HEK293T (cell line): ENCODE data around the gene QKI.

ENCODE experiments used
- CTCF ChIA-PET: fragments of 350-600 bp; formaldehyde crosslinking; extraction: SDS; loops from one replicate; lab custom pipeline; 2021; ENCODE audit warnings: antibody characterized with exemption, inconsistent platforms; lab: Yijun Ruan, JAX
- POLR2A ChIA-PET: fragments of 350-600 bp; formaldehyde crosslinking; extraction: SDS; loops from one replicate; lab custom pipeline; 2020; ENCODE audit warnings: antibody characterized with exemption, inconsistent platforms; lab: Yijun Ruan, JAX
- DNase-seq: peaks from one replicate; pipeline ENCODE4 v3.0.0; 2012; ENCODE audit warnings: mixed read lengths; ENCODE audit errors: extremely low spot score
- ARNT ChIP-seq: fragments of 450-650 bp; IDR thresholded peaks from 2 replicates; pipeline ENCODE4 v1.6.1; 2017; ENCODE audit warnings: mild to moderate bottlenecking
- BHLHE40 ChIP-seq: fragments of 450-650 bp; IDR thresholded peaks from 2 replicates; pipeline ENCODE4 v1.6.1; 2016; ENCODE audit warnings: mild to moderate bottlenecking, moderate library complexity, borderline replicate concordance
- CTBP1 ChIP-seq: fragments of 450-650 bp; IDR thresholded peaks from 2 replicates; pipeline ENCODE4 v1.6.1; 2016; ENCODE audit warnings: borderline replicate concordance
- ELF4 ChIP-seq: fragments of 450-650 bp; IDR thresholded peaks from 2 replicates; pipeline ENCODE4 v1.6.1; 2017; ENCODE audit warnings: antibody characterized with exemption
- FOXA1 ChIP-seq: fragments of 450-650 bp; IDR thresholded peaks from 2 replicates; pipeline ENCODE4 v1.6.1; 2016; ENCODE audit warnings: mild to moderate bottlenecking
- FOXK2 ChIP-seq: fragments of 450-650 bp; IDR thresholded peaks from 2 replicates; pipeline ENCODE4 v1.6.1; 2016; ENCODE audit warnings: mild to moderate bottlenecking
- FOXM1 ChIP-seq: fragments of 450-650 bp; IDR thresholded peaks from 2 replicates; pipeline ENCODE4 v1.6.1; 2017; ENCODE audit warnings: mild to moderate bottlenecking, borderline replicate concordance
- HDGF ChIP-seq: fragments of 450-650 bp; IDR thresholded peaks from 2 replicates; pipeline ENCODE4 v1.6.1; 2017; ENCODE audit warnings: antibody characterized with exemption, borderline replicate concordance
- L3MBTL2 ChIP-seq: fragments of 450-650 bp; conservative IDR thresholded peaks from 2 replicates; pipeline ENCODE4 v1.6.1; 2016; ENCODE audit warnings: mild to moderate bottlenecking
- LEF1 ChIP-seq: fragments of 450-650 bp; IDR thresholded peaks from 2 replicates; pipeline ENCODE4 v1.6.1; 2017; ENCODE audit warnings: mild to moderate bottlenecking, borderline replicate concordance
- NFRKB ChIP-seq: fragments of 450-650 bp; IDR thresholded peaks from 2 replicates; pipeline ENCODE4 v1.6.1; 2016; ENCODE audit warnings: mild to moderate bottlenecking, moderate library complexity
- SP1 ChIP-seq: fragments of 450-650 bp; IDR thresholded peaks from 2 replicates; pipeline ENCODE4 v1.6.1; 2017
- SUZ12 ChIP-seq: fragments of 450-650 bp; IDR thresholded peaks from 2 replicates; pipeline ENCODE4 v1.6.1; 2016; ENCODE audit warnings: mild to moderate bottlenecking
- TARDBP ChIP-seq: fragments of 450-650 bp; IDR thresholded peaks from 2 replicates; pipeline ENCODE4 v1.6.1; 2016
- ZNF384 ChIP-seq: fragments of 450-650 bp; IDR thresholded peaks from 2 replicates; pipeline ENCODE4 v1.6.1; 2016
- TF ChIP-seq, protein P1 (sequence below): fragments of 450-650 bp; IDR thresholded peaks from 2 replicates; pipeline ENCODE4 v1.6.1; 2016

The QKI gene

DNA sequence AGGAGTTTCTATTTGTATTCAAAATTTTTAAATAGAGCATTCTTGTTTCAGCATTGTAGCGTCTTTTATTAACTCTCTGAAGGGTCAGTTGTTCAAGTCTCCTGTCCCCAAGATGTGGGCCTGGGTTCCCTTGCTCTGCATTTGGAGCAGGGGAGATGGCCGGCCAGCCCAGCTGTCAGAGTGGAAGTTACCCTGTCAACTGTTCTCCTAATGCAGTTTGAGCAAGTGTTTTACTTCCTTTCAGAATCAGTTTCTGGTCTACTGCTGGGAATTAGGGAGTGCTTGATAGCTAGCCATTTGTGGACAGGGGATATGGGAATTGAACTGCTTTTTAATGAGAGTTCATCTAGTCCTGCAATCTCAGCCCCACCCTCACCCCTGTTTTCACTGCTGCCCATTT is 116.6 kb downstream of the QKI start:
- POLR2A ChIA-PET, result no interaction called here
- DNase-seq, result no peak
- no peak for TF ChIP-seq FOXM1
- TF ChIP-seq HDGF, result no peak
- TF ChIP-seq LEF1, result no peak
- TF ChIP-seq, protein P1, sequence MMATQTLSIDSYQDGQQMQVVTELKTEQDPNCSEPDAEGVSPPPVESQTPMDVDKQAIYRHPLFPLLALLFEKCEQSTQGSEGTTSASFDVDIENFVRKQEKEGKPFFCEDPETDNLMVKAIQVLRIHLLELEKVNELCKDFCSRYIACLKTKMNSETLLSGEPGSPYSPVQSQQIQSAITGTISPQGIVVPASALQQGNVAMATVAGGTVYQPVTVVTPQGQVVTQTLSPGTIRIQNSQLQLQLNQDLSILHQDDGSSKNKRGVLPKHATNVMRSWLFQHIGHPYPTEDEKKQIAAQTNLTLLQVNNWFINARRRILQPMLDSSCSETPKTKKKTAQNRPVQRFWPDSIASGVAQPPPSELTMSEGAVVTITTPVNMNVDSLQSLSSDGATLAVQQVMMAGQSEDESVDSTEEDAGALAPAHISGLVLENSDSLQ, result no peak
- TF ChIP-seq ZNF384, result no peak
- TF ChIP-seq FOXA1, result no peak
- TF ChIP-seq CTBP1, result no peak
- no peak for TF ChIP-seq SUZ12
- no peak for TF ChIP-seq ELF4
- TF ChIP-seq ARNT, result no peak
- TF ChIP-seq L3MBTL2, result no peak
- no peak for TF ChIP-seq BHLHE40
- TF ChIP-seq FOXK2, result no peak
- TF ChIP-seq NFRKB, result no peak
- TF ChIP-seq SP1, result no peak
- TF ChIP-seq TARDBP, result no peak
- CTCF ChIA-PET, result no interaction called here

DNA sequence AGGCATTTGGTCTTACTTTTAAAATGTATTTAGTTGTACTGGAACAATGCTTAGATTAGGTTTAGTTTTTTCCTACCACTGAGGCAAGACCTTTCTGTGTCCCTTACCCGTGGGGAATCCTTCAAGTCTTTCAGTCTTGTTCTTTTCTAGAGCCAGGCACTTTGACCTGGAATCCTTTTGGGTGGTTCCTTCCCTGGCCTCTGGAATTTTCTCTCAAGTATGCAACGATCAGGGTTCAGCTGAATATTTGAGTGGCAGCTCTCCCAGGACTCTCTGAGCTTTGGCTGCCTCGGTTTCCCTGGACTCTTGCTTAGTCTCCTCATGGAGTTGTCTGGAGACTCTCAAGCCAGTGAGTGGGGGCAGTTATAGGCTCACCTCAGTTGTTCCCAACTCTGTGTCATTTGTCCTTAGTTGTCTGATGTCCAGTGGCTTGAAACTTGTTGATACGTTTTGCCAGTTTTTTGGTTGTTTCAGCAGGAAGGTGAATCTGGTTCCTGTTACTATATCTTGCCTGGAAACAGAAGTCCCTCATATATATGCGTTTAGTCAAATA is 118.1 kb downstream of the QKI start:
- DNase-seq, result no peak
- CTCF ChIA-PET, result no interaction called here
- POLR2A ChIA-PET, result no interaction called here
- TF ChIP-seq CTBP1 (no peak), ZNF384 (no peak), L3MBTL2 (no peak), LEF1 (no peak), FOXM1 (no peak), TARDBP (no peak), ELF4 (no peak), BHLHE40 (no peak), HDGF (no peak)

DNA sequence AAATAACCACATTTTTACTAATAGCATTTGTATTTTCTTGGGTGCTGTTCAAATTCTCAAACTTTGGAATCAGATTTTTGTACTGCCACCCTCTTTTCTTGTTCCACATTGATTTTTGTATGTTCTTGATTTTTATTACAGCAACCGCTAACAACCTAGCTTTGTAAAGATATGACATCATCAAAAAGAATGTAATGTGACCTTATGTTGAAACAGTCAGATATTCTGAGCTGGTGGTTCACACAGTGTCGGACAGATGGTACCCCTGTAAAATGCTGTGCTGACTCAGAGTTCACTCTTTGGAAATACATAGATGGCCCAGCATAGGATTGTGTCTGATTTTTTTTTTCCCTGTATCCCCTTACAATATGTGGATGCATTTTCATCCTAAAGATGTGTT is 118.9 kb downstream of the QKI start:
- DNase-seq, result no peak
- ChIA-PET CTCF (no interaction called here), POLR2A (no interaction called here)
- TF ChIP-seq NFRKB (no peak), FOXM1 (no peak), TARDBP (no peak), L3MBTL2 (no peak), HDGF (no peak), ZNF384 (no peak), FOXA1 (no peak), BHLHE40 (no peak), CTBP1 (no peak), SUZ12 (no peak), ELF4 (no peak), FOXK2 (no peak), SP1 (no peak), LEF1 (no peak), ARNT (no peak)
- TF ChIP-seq, protein P1, result no peak

DNA sequence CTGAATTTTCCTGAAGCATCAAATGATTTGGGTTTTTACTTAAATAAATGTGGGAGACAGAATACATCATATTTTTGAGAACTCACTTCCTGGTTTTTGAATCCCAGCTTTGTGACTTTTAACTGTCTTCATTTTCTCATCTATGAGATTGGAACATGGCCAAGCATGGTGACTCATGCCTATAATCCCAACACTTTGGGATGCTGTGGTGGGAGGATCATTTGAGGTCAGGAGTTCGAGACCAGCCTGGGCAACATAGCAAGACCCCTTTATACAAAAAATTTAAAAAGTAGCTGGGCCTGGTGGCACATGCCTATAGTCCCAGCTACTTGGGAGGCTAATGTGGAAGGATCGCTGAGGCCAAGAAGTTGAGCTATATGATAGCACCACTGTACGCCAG is 122.3 kb downstream of the QKI start:
- ChIA-PET CTCF (no interaction called here), POLR2A (no interaction called here)
- TF ChIP-seq ELF4 (no peak), CTBP1 (no peak), HDGF (no peak), BHLHE40 (no peak), SUZ12 (no peak), NFRKB (no peak), FOXA1 (no peak), TARDBP (no peak), SP1 (no peak), FOXM1 (no peak)
- TF ChIP-seq, protein P1, result no peak
- DNase-seq, result no peak

DNA sequence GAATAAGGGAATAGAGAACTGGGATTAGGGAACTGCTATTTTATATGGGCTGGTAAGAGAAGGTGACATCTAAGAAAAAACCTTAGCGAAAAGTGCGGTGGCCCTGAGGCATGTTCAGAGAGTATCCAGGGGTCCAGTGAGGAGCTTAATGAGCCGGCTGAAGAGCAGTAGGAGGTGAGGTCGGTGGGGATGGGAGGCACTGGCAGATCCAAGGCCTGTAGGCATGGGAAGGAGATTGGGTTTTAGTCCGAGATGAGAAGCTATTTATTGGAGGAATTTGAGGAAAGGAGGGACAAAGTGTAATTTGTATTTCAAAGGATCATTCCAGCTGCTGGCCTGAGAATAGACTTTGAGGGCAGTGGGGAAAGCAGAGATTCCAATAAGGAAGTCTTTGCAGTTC is 123.8 kb downstream of the QKI start:
- DNase-seq, result no peak
- ChIA-PET POLR2A (no interaction called here), CTCF (interaction anchor here (0.7 to 1.3 kb wide), 2 partner anchors 16 to 19 kb away, joined by 3 to 4 read pairs; no protein-coding TSS in a partner anchor)
- TF ChIP-seq LEF1 (no peak), FOXM1 (no peak), ELF4 (no peak), ZNF384 (no peak), SP1 (no peak), FOXK2 (no peak)

DNA sequence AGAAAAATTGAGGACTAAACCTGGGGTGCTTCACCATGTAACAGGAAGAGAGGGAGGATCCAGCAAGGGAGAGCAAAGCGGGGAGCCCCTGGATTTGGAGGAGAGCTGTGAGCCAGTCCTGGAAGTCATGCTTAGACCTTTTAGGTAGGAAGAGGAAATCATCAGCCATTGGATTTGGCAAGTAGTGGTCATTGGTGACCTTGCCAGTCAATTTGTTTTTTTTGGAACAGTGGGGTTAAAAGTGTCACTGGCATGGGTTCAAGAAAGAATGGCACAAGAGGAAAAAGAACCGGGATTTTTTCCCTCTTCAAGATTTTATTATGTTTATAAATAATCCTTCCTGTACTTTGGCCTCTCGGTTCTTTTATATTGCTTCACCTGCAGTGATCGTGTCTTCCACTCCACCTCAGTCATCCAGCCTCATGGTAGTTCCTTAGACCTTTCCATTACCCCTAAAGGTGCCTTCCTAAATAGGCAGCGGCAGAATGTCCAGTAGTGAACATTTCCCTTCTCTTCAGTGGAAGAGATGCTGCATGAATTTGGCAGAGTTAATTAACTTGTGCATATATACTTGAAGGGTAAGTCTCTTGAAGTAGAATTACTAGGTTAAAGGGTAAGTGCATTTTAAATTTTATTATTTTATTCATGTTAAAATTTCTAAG is 124.7 kb downstream of the QKI start:
- TF ChIP-seq NFRKB (no peak), ZNF384 (no peak), SP1 (no peak), SUZ12 (no peak), L3MBTL2 (no peak), CTBP1 (no peak), BHLHE40 (no peak), ARNT (no peak), FOXA1 (no peak), ELF4 (no peak), FOXK2 (no peak), TARDBP (no peak), FOXM1 (no peak), HDGF (no peak), LEF1 (no peak)
- TF ChIP-seq, protein P1, result no peak
- no peak for DNase-seq
- CTCF ChIA-PET, result interaction anchor here (1.3 kb wide), 1 partner anchor 15 kb away, joined by 4 read pairs; no protein-coding TSS in a partner anchor
- POLR2A ChIA-PET, result no interaction called here
